GM10266 (cell line): ENCODE results near the gene PAPOLA.

Experiments
- DNase-seq: peaks from one replicate; pipeline ENCODE4 v3.0.0; 2012; ENCODE audit errors: extremely low spot score
- CTCF ChIP-seq: IDR thresholded peaks from 2 replicates; pipeline ENCODE4 v1.5.1; 2012; ENCODE audit warnings: mild to moderate bottlenecking, low read depth; ENCODE audit not compliant: control insufficient read depth, insufficient read depth; ENCODE audit errors: missing control alignments

PAPOLA gene

GRCh38 chr14:96501740-96502620 lies at the start of gene PAPOLA:
TSS of gene PAPOLA (plus strand) at chr14:96502382. CDS start at chr14:96502593, 211 bp downstream.
- TF ChIP-seq CTCF: no peak
- DNase-seq: peak; percentile 89

GRCh38 chr14:96452684-96453083 lies 49.5 kb upstream of the PAPOLA start:
- DNase-seq: no peak
- no peak for TF ChIP-seq CTCF

- no peak for DNase-seq
- TF ChIP-seq CTCF: no peak
Observed at GRCh38 chr14:96455588-96455987, 46.6 kb upstream of the PAPOLA start.

GRCh38 chr14:96459851-96460250 lies 42.3 kb upstream of the PAPOLA start:
- TF ChIP-seq CTCF: no peak
- DNase-seq: no peak

GRCh38 chr14:96461950-96462798 lies 40.0 kb upstream of the PAPOLA start:
- DNase-seq: no peak
- no peak for TF ChIP-seq CTCF

GRCh38 chr14:96464136-96464535 lies 38.0 kb upstream of the PAPOLA start:
- TF ChIP-seq CTCF: no peak
- no peak for DNase-seq
